ENCODE results near the gene MATN1.

DNA sequence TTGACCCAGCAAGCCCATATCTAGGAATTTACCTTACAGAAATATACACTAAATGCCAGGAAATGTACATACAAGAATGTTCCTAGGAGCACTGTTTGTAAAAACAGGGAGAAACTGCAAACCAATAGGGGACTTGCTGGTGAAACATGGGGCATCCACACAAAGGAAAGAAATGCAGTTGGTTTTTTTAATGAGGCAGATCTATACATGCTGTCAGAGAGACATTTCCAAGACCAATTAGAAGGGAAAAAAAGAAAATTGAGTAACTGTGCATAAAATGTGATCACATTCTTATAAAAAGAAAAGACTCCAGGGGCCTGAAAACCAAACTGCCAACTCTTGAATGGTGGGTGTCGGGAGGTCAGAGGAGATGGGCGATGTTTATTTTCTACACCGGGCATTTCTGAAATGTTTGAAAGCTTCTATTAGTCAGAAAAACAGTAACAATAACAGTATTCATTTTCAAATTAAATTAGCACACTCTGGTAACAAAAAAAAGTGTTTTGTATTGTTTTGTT lies 56.6 kb downstream of the MATN1 start:
- TF ChIP-seq EZH2phosphoT487 (IDR thresholded peaks at IDR 0.05; ENCODE audit: insufficient read depth, low read depth), result no peak
- TF ChIP-seq EZH2 (IDR thresholded peaks at IDR 0.05; ENCODE audit: insufficient read depth, poor library complexity, severe bottlenecking), result no peak
